HCT116 (cell line): ENCODE data around the gene PBX3. TPM values are rescaled to one million over a fixed set of nuclear protein-coding genes. Genes with fewer than 3 reads are reported as not detected.
"Not testable (repeated sequence)": the region's sequence is repeated elsewhere in the genome, so short reads cannot be mapped to it uniquely, and the experiment has no call there.

Experiments used
- ATAC-seq: fragments of 200-7000 bp; cut with Tn5 transposase; 2 replicates; pipeline ENCODE4 v1.9.1; 2020; ENCODE audit warnings: mild to moderate bottlenecking, moderate library complexity
- BruUV-seq: library from RNA; stranded (reverse); fragments of 400-500 nt; replicated peaks from 2 replicates; lab custom pipeline; 2021; lab: Mats Ljungman, UMichigan
- CTCF ChIA-PET: fragments of 300-600 bp; sonication (Branson Sonifier 250); formaldehyde crosslinking; loops from one replicate; lab custom pipeline; 2021; ENCODE audit warnings: antibody characterized with exemption; lab: Charles Lee
- POLR2A ChIA-PET: fragments of 300-600, 350-600 bp; sonication (Branson Sonifier 250); formaldehyde crosslinking; loops from one replicate; lab custom pipeline; 2021; ENCODE audit warnings: antibody characterized with exemption; lab: Charles Lee
- RAD21 ChIA-PET, 2 experiments: fragments of 300-600 bp; sonication (Branson Sonifier 250); formaldehyde crosslinking; loops; one replicate each; lab custom pipeline; 2023; ENCODE audit warnings: low total read pairs in 2 of 2; ENCODE audit not compliant: uncharacterized antibody in 2 of 2, unreplicated experiment in 2 of 2, low non-redundant PET in 1 of 2; lab: Charles Lee
- DNase-seq: peaks from one replicate; pipeline ENCODE4 v3.0.0-alpha.2; 2010; ENCODE audit warnings: low read depth, low spot score
- H2AFZ ChIP-seq: fragments of 200-600 bp; shearing (Covaris generic), sonication (generic); 2 replicates; pipeline ENCODE4 v1.6.1; 2017; ENCODE audit warnings: low read depth, mixed run types, mixed read lengths, antibody characterized with exemption, low read length; ENCODE audit not compliant: poor library complexity, severe bottlenecking
- H3K27ac ChIP-seq: 2 replicates; pipeline ENCODE4 v1.5.1; 2012; ENCODE audit warnings: low read depth, low read length
- H3K27me3 ChIP-seq: fragments of 200-600 bp; sonication (generic); 2 replicates; pipeline ENCODE4 v1.6.1; 2016; ENCODE audit warnings: mixed run types, low read length, mixed read lengths; ENCODE audit not compliant: insufficient read depth
- H3K36me3 ChIP-seq, 2 experiments: fragments of 200-500 bp in 1 of 2; fragments of 200-600 bp in 1 of 2; sonication (Bioruptor generic) in 1 of 2; sonication (generic) in 1 of 2; 2 replicates each; pipeline versions ENCODE4 v1.5.1 to v1.6.1; 2014 to 2016; ENCODE audit warnings: low read length in 2 of 2, inconsistent platforms in 1 of 2, mixed read lengths in 1 of 2, mixed run types in 1 of 2; ENCODE audit not compliant: insufficient read depth in 2 of 2, control insufficient read depth in 1 of 2
- H3K4me1 ChIP-seq, 2 experiments: fragments of 200-600 bp in 1 of 2; sonication (generic) in 1 of 2; 2 replicates each; pipeline versions ENCODE4 v1.5.1 to v1.6.1; 2012 to 2017; ENCODE audit warnings: low read length in 2 of 2, inconsistent platforms in 1 of 2, mild to moderate bottlenecking in 1 of 2, mixed read lengths in 1 of 2, mixed run types in 1 of 2, moderate library complexity in 1 of 2; ENCODE audit not compliant: insufficient read depth in 2 of 2, control insufficient read depth in 1 of 2
- H3K4me2 ChIP-seq: fragments of 200-600 bp; sonication (generic); 2 replicates; pipeline ENCODE4 v1.6.1; 2017; ENCODE audit warnings: mixed run types, low read length, mixed read lengths
- H3K4me3 ChIP-seq, 2 experiments: fragments of 200-600 bp in 1 of 2; sonication (generic) in 1 of 2; replicated peaks in 1 of 2; 2 replicates each; pipeline ENCODE4 v1.5.1; 2011 to 2016; ENCODE audit warnings: low read length in 2 of 2, control low read depth in 1 of 2, low read depth in 1 of 2, mild to moderate bottlenecking in 1 of 2, mixed read lengths in 1 of 2, mixed run types in 1 of 2
- H3K79me2 ChIP-seq: fragments of 200-600 bp; sonication (generic); 2 replicates; pipeline ENCODE4 v1.6.1; 2017; ENCODE audit warnings: mild to moderate bottlenecking, mixed run types, low read length, moderate library complexity, mixed read lengths; ENCODE audit not compliant: insufficient read depth
- H3K9ac ChIP-seq: fragments of 200-600 bp; sonication (generic); 2 replicates; pipeline ENCODE4 v1.6.1; 2016; ENCODE audit warnings: low read length, mixed read lengths
- H3K9me2 ChIP-seq: fragments of 200-600 bp; sonication (generic), shearing (Covaris generic); 2 replicates; pipeline ENCODE4 v1.6.1; 2017; ENCODE audit warnings: mixed run types, mild to moderate bottlenecking, moderate library complexity; ENCODE audit not compliant: insufficient read depth
- H3K9me3 ChIP-seq, 2 experiments: fragments of 200-500 bp in 1 of 2; fragments of 200-600 bp in 1 of 2; sonication (Bioruptor generic) in 1 of 2; sonication (generic) in 1 of 2; 2 replicates each; pipeline ENCODE4 v1.6.1; 2014 to 2017; ENCODE audit warnings: low read length in 2 of 2, mixed read lengths in 2 of 2, inconsistent platforms in 1 of 2, low read depth in 1 of 2, mild to moderate bottlenecking in 1 of 2, mixed run types in 1 of 2, moderate library complexity in 1 of 2; ENCODE audit not compliant: control insufficient read depth in 1 of 2, insufficient read depth in 1 of 2
- H4K20me1 ChIP-seq: fragments of 200-600 bp; sonication (generic), shearing (Covaris generic); 2 replicates; pipeline ENCODE4 v1.6.1; 2017; ENCODE audit warnings: mixed run types, mild to moderate bottlenecking, moderate library complexity; ENCODE audit not compliant: insufficient read depth
- CBX3 ChIP-seq: IDR thresholded peaks from 2 replicates; pipeline ENCODE4 v1.6.1; 2012; ENCODE audit warnings: low read depth
- CEBPB ChIP-seq: IDR thresholded peaks from 2 replicates; pipeline ENCODE4 v1.6.1; 2012; ENCODE audit warnings: low read depth
- EGR1 ChIP-seq: IDR thresholded peaks from 2 replicates; pipeline ENCODE4 v1.6.1; 2012; ENCODE audit warnings: low read depth
- EZH2phosphoT487 ChIP-seq: fragments of 200-600 bp; IDR thresholded peaks from 2 replicates; pipeline ENCODE4 v1.6.1; 2018; ENCODE audit warnings: antibody characterized with exemption, borderline replicate concordance
- FOSL1 ChIP-seq: IDR thresholded peaks from 2 replicates; pipeline ENCODE4 v1.6.1; 2012; ENCODE audit warnings: low read depth
- RAD21 ChIP-seq: IDR thresholded peaks from 2 replicates; pipeline ENCODE4 v1.6.1; 2012; ENCODE audit warnings: low read depth, mild to moderate bottlenecking
- SIN3A ChIP-seq: IDR thresholded peaks from 2 replicates; pipeline ENCODE4 v1.6.1; 2012; ENCODE audit warnings: low read depth
- TCF7L2 ChIP-seq: IDR thresholded peaks from 2 replicates; pipeline ENCODE4 v1.7.0; 2011; ENCODE audit warnings: borderline replicate concordance, inconsistent platforms; ENCODE audit not compliant: insufficient read depth, insufficient read length; ENCODE audit errors: extremely low read depth
- YY1 ChIP-seq: IDR thresholded peaks from 2 replicates; pipeline ENCODE4 v1.6.1; 2011; ENCODE audit warnings: low read length, low read depth, moderate library complexity, mild to moderate bottlenecking; ENCODE audit not compliant: insufficient replicate concordance; ENCODE audit errors: extremely low read depth
- ZBTB33 ChIP-seq: IDR thresholded peaks from 2 replicates; pipeline ENCODE4 v1.6.1; 2011; ENCODE audit warnings: mild to moderate bottlenecking, low read length, moderate library complexity; ENCODE audit not compliant: insufficient replicate concordance; ENCODE audit errors: extremely low read depth
- ZFX ChIP-seq: fragments of 450-650 bp; IDR thresholded peaks from 2 replicates; pipeline ENCODE4 v1.6.1; 2017
- ZNF274 ChIP-seq: fragments of 200-500 bp; sonication (Bioruptor generic); IDR thresholded peaks from 2 replicates; pipeline ENCODE4 v1.6.1; 2014; ENCODE audit warnings: mild to moderate bottlenecking, low read depth, low read length, inconsistent platforms
- intact Hi-C: fragments of 100-400 bp; cut with micrococcal nuclease; formaldehyde crosslinking; loops from 2 replicates; pipeline ENCODE4 v1.10.0; 2022
- total RNA-seq: library from RNA; stranded (reverse); gene quantifications from one replicate; pipeline ENCODE4 v1.2.1, GENCODE V29; 2021; ENCODE audit not compliant: unreplicated experiment
- TF ChIP-seq, protein P1 (sequence below), 3 experiments: fragments of 200-600 bp in 1 of 3; sonication (generic) in 1 of 3; IDR thresholded peaks in 2 of 3; conservative IDR thresholded peaks in 1 of 3; 2 replicates each; pipeline ENCODE4 v1.5.1; 2012 to 2017; ENCODE audit warnings: low read depth in 2 of 3, low read length in 2 of 3, antibody characterized with exemption in 1 of 3, borderline replicate concordance in 1 of 3, control low read depth in 1 of 3, mild to moderate bottlenecking in 1 of 3, mixed read lengths in 1 of 3, mixed run types in 1 of 3, moderate library complexity in 1 of 3; ENCODE audit not compliant: insufficient read depth in 1 of 3
- TF ChIP-seq, protein P2 (sequence below): IDR thresholded peaks from 2 replicates; pipeline ENCODE4 v1.6.1; 2012

PBX3 gene
- total RNA-seq, 1 experiment from 2014 or later = 13.5 TPM

GRCh38 chr9:125772740-125773139 is 25.6 kb downstream of the PBX3 start (continued):
- TF ChIP-seq, protein P1, sequence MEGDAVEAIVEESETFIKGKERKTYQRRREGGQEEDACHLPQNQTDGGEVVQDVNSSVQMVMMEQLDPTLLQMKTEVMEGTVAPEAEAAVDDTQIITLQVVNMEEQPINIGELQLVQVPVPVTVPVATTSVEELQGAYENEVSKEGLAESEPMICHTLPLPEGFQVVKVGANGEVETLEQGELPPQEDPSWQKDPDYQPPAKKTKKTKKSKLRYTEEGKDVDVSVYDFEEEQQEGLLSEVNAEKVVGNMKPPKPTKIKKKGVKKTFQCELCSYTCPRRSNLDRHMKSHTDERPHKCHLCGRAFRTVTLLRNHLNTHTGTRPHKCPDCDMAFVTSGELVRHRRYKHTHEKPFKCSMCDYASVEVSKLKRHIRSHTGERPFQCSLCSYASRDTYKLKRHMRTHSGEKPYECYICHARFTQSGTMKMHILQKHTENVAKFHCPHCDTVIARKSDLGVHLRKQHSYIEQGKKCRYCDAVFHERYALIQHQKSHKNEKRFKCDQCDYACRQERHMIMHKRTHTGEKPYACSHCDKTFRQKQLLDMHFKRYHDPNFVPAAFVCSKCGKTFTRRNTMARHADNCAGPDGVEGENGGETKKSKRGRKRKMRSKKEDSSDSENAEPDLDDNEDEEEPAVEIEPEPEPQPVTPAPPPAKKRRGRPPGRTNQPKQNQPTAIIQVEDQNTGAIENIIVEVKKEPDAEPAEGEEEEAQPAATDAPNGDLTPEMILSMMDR (IDR thresholded peaks at IDR 0.05 in 2 of 3, conservative IDR thresholded peaks at IDR 0.05 in 1 of 3; ENCODE audit: borderline replicate concordance in 1 of 3, insufficient read depth in 1 of 3, low read depth in 2 of 3, low read length in 2 of 3) = no peak
- TF ChIP-seq ZNF274 (no peak), TCF7L2 (no peak)
- TF ChIP-seq, all 23 proteins: peak for 0

GRCh38 chr9:125774106-125774505 is 26.9 kb downstream of the PBX3 start:
- Histone ChIP-seq H3K27ac (no peak overlapping the region), H3K4me2 (no peak overlapping the region), H3K79me2 (no peaks in the 10 kb centered on the region), H3K4me3 (no peak overlapping the region), H3K9me3 (no peaks in the 10 kb centered on the region), H4K20me1 (no peaks in the 10 kb centered on the region), H3K9ac (no peak overlapping the region), H3K4me1 (no peaks in the 10 kb centered on the region), H3K27me3 (no peaks in the 10 kb centered on the region), H2AFZ (no peak overlapping the region), H3K36me3 (no peaks in the 10 kb centered on the region), H3K9me2 (no peaks in the 10 kb centered on the region)
- BruUV-seq = no TSS peak
- TF ChIP-seq CEBPB = no peak
- no peak for TF ChIP-seq ZBTB33
- no peak for TF ChIP-seq SIN3A
- TF ChIP-seq RAD21 = no peak
- no peak for TF ChIP-seq CBX3
- no peak for TF ChIP-seq EGR1
- no peak for TF ChIP-seq YY1
- TF ChIP-seq, protein P2, sequence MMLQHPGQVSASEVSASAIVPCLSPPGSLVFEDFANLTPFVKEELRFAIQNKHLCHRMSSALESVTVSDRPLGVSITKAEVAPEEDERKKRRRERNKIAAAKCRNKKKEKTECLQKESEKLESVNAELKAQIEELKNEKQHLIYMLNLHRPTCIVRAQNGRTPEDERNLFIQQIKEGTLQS = no peak
- no peak for TF ChIP-seq ZFX
- no peak for TF ChIP-seq FOSL1
- TF ChIP-seq EZH2phosphoT487 = no peak
- DNase-seq (no peak), ATAC-seq (no peak)
- ChIA-PET RAD21 (no interaction called here), POLR2A (no interaction called here), CTCF (no interaction called here)
- intact Hi-C loops = no loop called here

- intact Hi-C loops, H4K20me1 ChIP-seq, H3K36me3 ChIP-seq, H3K4me2 ChIP-seq, H3K79me2 ChIP-seq, H3K9me2 ChIP-seq, H3K27ac ChIP-seq, CTCF ChIA-PET, POLR2A ChIA-PET, H2AFZ ChIP-seq, ATAC-seq, H3K9ac ChIP-seq, DNase-seq, H3K4me1 ChIP-seq, BruUV-seq, H3K9me3 ChIP-seq, H3K4me3 ChIP-seq, H3K27me3 ChIP-seq, RAD21 ChIA-PET: not testable (repeated sequence)
Observed at GRCh38 chr9:125776789-125777188, 29.6 kb downstream of the PBX3 start.
